GM12878 (cell line): ENCODE data around the gene TCP11. TPM values are rescaled to one million over a fixed set of nuclear protein-coding genes. Genes with fewer than 3 reads are reported as not detected.

ENCODE experiments used
- SMARCA5 ChIP-seq: fragments of 450-650 bp; IDR thresholded peaks from 2 replicates; pipeline ENCODE4 v1.6.1; 2017; ENCODE audit warnings: mild to moderate bottlenecking
- SUPT20H ChIP-seq: IDR thresholded peaks from 2 replicates; pipeline ENCODE4 v1.6.1; 2011; ENCODE audit warnings: low read depth, mild to moderate bottlenecking, low read length, moderate library complexity, borderline replicate concordance; ENCODE audit not compliant: control insufficient read depth
- polyA plus RNA-seq, 11 experiments: library from polyadenylated mRNA; depleted of rRNA in 4 of 11; unstranded in 6 of 11; stranded (reverse) in 5 of 11; fragments of >200 nt; fragmentation: Nextera tagmentation in 4 of 11; fragmentation: Illumina TruSeq in 1 of 11; extraction: Ambion mirVana in 4 of 11; extraction: Trizol in 1 of 11; gene quantifications; 1 replicate in 1 of 11; 2 replicates in 10 of 11; pipeline versions ENCODE4 v1.2.1 to v1.2.3, GENCODE V29; 2011 to 2016; ENCODE audit warnings: inconsistent platforms in 2 of 11, missing spikeins in 2 of 11, low read depth in 1 of 11
- total RNA-seq, 4 experiments: library from RNA; depleted of rRNA in 3 of 4; stranded (reverse); fragments of >200 nt in 3 of 4; fragmentation: Illumina TruSeq in 1 of 4; extraction: Trizol in 1 of 4; gene quantifications; 2 replicates each; pipeline versions ENCODE4 v1.2.1 to v1.2.3, GENCODE V29; 2013 to 2021
- TF ChIP-seq, protein P1 (sequence below): fragments of 450-650 bp; formaldehyde crosslinking; IDR thresholded peaks from 2 replicates; pipeline ENCODE4 v1.4.0; 2020; ENCODE audit warnings: mild to moderate bottlenecking, moderate library complexity
- TF ChIP-seq, protein P2 (sequence below): IDR thresholded peaks from 2 replicates; pipeline ENCODE4 v1.6.1; 2011; ENCODE audit warnings: borderline replicate concordance, low read depth, mild to moderate bottlenecking, moderate library complexity, low read length; ENCODE audit not compliant: insufficient read depth, poor library complexity, severe bottlenecking
- TF ChIP-seq, protein P3 (sequence below): fragments of 450-650 bp; IDR thresholded peaks from 2 replicates; pipeline ENCODE4 v1.6.1; 2014; ENCODE audit warnings: mild to moderate bottlenecking
- TF ChIP-seq, protein P4 (sequence below): IDR thresholded peaks from 2 replicates; pipeline ENCODE4 v1.6.1; 2011; ENCODE audit warnings: low read depth, low read length, improper control_type of control experiment, borderline replicate concordance

TCP11 gene
- total and polyA plus RNA-seq, 10 of the 15 experiments (the other 5 are each of a cell fraction or from before 2014, with no cell fraction given): not detected

DNA sequence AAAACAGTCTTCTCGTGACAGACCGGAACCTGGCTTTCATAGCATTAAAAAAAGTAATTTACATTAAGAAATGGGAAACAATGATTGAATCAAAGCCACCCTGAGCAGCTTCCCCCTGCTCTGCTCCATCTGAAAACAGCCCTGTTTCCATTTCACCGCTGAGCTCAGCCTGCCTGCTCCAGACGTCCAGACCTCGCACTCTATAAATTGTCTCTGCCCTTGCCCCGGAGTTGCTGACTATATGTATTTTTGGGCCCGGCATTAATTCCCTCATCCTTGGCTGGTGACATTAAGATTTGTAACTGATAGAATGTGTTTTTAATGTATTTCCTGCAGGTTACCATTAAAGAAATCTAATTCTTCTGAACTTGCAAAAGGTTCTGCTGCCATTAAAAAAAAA is 22.7 kb upstream of the TCP11 start (continued):
- TF ChIP-seq, protein P1, sequence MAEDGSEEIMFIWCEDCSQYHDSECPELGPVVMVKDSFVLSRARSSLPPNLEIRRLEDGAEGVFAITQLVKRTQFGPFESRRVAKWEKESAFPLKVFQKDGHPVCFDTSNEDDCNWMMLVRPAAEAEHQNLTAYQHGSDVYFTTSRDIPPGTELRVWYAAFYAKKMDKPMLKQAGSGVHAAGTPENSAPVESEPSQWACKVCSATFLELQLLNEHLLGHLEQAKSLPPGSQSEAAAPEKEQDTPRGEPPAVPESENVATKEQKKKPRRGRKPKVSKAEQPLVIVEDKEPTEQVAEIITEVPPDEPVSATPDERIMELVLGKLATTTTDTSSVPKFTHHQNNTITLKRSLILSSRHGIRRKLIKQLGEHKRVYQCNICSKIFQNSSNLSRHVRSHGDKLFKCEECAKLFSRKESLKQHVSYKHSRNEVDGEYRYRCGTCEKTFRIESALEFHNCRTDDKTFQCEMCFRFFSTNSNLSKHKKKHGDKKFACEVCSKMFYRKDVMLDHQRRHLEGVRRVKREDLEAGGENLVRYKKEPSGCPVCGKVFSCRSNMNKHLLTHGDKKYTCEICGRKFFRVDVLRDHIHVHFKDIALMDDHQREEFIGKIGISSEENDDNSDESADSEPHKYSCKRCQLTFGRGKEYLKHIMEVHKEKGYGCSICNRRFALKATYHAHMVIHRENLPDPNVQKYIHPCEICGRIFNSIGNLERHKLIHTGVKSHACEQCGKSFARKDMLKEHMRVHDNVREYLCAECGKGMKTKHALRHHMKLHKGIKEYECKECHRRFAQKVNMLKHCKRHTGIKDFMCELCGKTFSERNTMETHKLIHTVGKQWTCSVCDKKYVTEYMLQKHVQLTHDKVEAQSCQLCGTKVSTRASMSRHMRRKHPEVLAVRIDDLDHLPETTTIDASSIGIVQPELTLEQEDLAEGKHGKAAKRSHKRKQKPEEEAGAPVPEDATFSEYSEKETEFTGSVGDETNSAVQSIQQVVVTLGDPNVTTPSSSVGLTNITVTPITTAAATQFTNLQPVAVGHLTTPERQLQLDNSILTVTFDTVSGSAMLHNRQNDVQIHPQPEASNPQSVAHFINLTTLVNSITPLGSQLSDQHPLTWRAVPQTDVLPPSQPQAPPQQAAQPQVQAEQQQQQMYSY (CRISPR knock-in tag): no peak
- TF ChIP-seq, protein P2, sequence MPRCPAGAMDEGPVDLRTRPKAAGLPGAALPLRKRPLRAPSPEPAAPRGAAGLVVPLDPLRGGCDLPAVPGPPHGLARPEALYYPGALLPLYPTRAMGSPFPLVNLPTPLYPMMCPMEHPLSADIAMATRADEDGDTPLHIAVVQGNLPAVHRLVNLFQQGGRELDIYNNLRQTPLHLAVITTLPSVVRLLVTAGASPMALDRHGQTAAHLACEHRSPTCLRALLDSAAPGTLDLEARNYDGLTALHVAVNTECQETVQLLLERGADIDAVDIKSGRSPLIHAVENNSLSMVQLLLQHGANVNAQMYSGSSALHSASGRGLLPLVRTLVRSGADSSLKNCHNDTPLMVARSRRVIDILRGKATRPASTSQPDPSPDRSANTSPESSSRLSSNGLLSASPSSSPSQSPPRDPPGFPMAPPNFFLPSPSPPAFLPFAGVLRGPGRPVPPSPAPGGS: no peak
- TF ChIP-seq SUPT20H (no peak), SMARCA5 (no peak)
- TF ChIP-seq, protein P3, sequence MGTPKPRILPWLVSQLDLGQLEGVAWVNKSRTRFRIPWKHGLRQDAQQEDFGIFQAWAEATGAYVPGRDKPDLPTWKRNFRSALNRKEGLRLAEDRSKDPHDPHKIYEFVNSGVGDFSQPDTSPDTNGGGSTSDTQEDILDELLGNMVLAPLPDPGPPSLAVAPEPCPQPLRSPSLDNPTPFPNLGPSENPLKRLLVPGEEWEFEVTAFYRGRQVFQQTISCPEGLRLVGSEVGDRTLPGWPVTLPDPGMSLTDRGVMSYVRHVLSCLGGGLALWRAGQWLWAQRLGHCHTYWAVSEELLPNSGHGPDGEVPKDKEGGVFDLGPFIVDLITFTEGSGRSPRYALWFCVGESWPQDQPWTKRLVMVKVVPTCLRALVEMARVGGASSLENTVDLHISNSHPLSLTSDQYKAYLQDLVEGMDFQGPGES: no peak
- TF ChIP-seq, protein P4, sequence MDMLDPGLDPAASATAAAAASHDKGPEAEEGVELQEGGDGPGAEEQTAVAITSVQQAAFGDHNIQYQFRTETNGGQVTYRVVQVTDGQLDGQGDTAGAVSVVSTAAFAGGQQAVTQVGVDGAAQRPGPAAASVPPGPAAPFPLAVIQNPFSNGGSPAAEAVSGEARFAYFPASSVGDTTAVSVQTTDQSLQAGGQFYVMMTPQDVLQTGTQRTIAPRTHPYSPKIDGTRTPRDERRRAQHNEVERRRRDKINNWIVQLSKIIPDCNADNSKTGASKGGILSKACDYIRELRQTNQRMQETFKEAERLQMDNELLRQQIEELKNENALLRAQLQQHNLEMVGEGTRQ: no peak
- TF ChIP-seq, all 136 proteins: peak for 0
